ELF-1 (cell line): Measurements from ENCODE around the gene UBA1.
"Not testable (repeated sequence)": the region's sequence is repeated elsewhere in the genome, so short reads cannot be mapped to it uniquely, and the experiment has no call there.

Experiments used
- DNase-seq: peaks from one replicate; pipeline ENCODE4 v3.0.0-alpha.2; 2016; ENCODE audit warnings: low read depth, low spot score

The UBA1 gene

GRCh38 chrX:47250017-47250347, 56.4 kb downstream of the UBA1 start:
- no peak for DNase-seq

GRCh38 chrX:47257620-47258019, 64.0 kb downstream of the UBA1 start:
- DNase-seq = not testable (repeated sequence)
